Esophagus squamous epithelium (tissue), 4 donors: ENCODE results near the gene SPC24.

Experiments used
- CTCF ChIP-seq, 6 experiments: fragments of 450-650 bp in 4 of 6; fragments of 200-600 bp in 2 of 6; sonication (generic) in 2 of 6; IDR thresholded peaks; one replicate each; pipeline ENCODE4 v1.5.1; 2016 to 2019; ENCODE audit warnings: antibody characterized with exemption in 6 of 6, mild to moderate bottlenecking in 4 of 6, moderate library complexity in 4 of 6
- POLR2A ChIP-seq, 4 donors: fragments of 450-650 bp; IDR thresholded peaks; one replicate each; pipeline ENCODE4 v1.6.1; 2017; ENCODE audit warnings: antibody characterized with exemption in 4 of 4, mild to moderate bottlenecking in 4 of 4, moderate library complexity in 3 of 4

DNA sequence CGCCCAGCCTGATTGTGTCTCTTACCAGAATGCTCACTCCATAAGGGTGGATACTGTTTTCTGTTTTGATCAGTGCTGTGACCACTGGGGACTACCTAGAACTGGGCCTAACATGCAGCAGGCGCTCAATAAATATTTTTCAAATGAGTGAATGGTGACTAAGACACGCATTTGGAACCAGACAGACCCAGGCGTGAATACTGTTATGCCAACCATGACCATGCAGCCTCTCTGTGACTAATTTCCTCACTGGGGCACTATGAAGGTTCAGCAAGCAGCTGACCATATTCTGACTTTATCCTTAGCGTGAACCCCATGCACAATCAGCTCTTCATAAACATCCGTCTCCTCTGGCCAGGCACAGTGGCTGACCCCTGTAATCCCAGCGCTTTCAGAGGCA, 13.0 kb upstream of the SPC24 start:
- TF ChIP-seq CTCF (IDR thresholded peaks at IDR 0.05), result no peak
- no peak for TF ChIP-seq POLR2A (IDR thresholded peaks at IDR 0.05)
